ENCODE results near the gene IGDCC3. TPM values are rescaled to one million over a fixed set of nuclear protein-coding genes. Genes with fewer than 3 reads are reported as not detected.

IGDCC3 gene
- total RNA-seq, 1 donor from 2014 or later, result not detected

DNA sequence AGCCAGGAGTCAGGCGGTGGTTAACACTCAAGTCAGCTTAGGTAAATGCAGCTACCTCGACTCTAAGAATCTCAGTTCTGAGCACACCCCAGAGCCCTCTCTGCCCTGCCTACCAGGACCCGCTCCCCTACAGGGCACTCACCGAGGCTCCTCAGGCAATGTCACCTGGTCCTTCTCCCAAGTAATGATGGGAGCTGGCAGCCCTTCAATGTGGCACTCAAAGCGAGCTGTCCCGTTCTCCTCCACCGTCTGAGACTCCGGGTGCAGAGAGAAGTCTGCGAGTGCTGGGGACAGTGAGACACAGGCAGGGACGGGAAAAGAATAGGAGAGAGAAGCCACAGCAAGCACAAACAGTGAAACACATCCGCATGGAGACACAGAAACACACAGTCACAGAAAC, 32.2 kb upstream of the IGDCC3 start:
- no peak for DNase-seq
- intact Hi-C loops (cut with DNase I), result no loop called here
- Histone ChIP-seq H3K27ac (no peak overlapping the region), H3K27me3 (ENCODE audit: low read depth) (peaks cover 6% of the 10 kb centered on the region), H3K4me1 (no peaks in the 10 kb centered on the region), H3K4me3 (no peak overlapping the region), H3K36me3 (no peaks in the 10 kb centered on the region), H3K9me3 (no peaks in the 10 kb centered on the region)
- TF ChIP-seq, protein P1, sequence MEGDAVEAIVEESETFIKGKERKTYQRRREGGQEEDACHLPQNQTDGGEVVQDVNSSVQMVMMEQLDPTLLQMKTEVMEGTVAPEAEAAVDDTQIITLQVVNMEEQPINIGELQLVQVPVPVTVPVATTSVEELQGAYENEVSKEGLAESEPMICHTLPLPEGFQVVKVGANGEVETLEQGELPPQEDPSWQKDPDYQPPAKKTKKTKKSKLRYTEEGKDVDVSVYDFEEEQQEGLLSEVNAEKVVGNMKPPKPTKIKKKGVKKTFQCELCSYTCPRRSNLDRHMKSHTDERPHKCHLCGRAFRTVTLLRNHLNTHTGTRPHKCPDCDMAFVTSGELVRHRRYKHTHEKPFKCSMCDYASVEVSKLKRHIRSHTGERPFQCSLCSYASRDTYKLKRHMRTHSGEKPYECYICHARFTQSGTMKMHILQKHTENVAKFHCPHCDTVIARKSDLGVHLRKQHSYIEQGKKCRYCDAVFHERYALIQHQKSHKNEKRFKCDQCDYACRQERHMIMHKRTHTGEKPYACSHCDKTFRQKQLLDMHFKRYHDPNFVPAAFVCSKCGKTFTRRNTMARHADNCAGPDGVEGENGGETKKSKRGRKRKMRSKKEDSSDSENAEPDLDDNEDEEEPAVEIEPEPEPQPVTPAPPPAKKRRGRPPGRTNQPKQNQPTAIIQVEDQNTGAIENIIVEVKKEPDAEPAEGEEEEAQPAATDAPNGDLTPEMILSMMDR (IDR thresholded peaks at IDR 0.05), result no peak
- peak in 1 of 2 donors; percentile 21 for ATAC-seq

DNA sequence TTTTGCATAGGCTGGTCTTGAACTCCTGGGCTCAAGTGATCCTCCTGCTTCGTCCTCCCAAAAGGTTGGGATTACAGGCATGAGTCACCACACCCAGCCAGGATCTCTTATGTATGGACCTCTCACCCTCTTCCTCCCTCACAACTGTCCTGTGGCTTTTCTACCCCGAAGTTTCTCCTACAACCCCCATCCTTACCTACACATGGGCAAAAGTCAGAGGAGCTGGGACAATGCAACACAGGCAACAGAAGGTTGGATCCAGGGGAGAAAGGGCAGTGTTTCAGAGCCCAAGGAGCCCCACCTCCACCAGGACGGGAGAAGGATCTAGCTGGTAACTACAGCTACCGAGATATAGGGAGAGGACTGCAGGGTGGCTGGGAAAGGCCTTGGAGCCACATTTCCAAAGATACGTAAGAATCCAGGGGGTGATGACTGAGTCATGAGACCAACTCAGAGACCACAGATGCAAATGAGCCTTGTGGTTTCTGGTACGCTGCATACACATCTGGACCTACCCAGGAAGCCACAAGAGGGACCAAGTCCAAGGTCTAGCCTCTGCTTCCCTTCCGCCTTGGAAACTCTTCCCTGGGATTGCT, 31.3 kb upstream of the IGDCC3 start:
- Histone ChIP-seq H3K27me3 (ENCODE audit: low read depth) (peaks cover 6% of the 10 kb centered on the region), H3K4me1 (no peaks in the 10 kb centered on the region), H3K36me3 (no peaks in the 10 kb centered on the region), H3K4me3 (no peak overlapping the region), H3K27ac (no peak overlapping the region), H3K9me3 (no peaks in the 10 kb centered on the region)
- intact Hi-C loops (cut with DNase I), result no loop called here
- DNase-seq, result no peak
- TF ChIP-seq, protein P1 (IDR thresholded peaks at IDR 0.05), result no peak
- peak in 1 of 2 donors; percentile 12 for ATAC-seq

DNA sequence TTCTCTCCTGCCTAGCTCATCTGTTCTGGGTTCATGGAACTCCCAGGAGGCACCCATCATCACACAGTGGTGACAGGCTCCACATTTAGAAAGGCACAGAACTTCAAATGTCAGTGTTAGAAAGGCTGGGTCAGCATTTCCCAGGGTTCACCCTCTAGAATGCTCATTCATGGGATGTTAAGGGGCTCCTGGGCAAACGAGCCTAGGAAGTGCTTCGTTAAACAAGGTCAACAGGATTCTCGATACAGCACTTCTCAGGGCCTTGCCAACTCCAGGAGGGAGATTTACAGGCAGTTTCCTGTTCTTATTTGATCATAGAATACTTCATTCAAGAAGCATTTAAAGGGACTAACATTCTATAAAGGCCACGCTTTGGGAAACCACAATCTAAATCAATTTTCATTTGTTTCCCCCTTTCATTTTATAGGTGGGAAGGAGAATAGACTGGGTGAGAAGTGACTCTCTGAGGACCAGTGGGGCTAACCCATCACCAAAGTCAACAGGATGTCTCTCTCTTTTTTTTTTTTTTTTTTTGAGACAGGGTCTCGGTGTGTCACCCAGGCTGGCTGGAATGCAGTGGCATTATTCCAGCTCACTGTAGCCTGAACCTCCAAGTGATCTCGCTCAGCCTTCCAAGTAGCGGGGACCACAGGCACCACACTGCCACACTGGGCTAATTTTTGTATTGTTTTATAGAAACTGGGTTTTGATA, 30.7 kb upstream of the IGDCC3 start:
- Histone ChIP-seq H3K36me3 (no peaks in the 10 kb centered on the region), H3K4me3 (no peak overlapping the region), H3K4me1 (no peaks in the 10 kb centered on the region), H3K27ac (no peak overlapping the region), H3K9me3 (no peaks in the 10 kb centered on the region), H3K27me3 (ENCODE audit: low read depth) (peaks cover 8% of the 10 kb centered on the region)
- ATAC-seq (peak in 1 of 2 donors; percentile 33), DNase-seq (no peak)
- TF ChIP-seq, protein P1 (IDR thresholded peaks at IDR 0.05), result no peak
- intact Hi-C loops (cut with DNase I), result no loop called here

DNA sequence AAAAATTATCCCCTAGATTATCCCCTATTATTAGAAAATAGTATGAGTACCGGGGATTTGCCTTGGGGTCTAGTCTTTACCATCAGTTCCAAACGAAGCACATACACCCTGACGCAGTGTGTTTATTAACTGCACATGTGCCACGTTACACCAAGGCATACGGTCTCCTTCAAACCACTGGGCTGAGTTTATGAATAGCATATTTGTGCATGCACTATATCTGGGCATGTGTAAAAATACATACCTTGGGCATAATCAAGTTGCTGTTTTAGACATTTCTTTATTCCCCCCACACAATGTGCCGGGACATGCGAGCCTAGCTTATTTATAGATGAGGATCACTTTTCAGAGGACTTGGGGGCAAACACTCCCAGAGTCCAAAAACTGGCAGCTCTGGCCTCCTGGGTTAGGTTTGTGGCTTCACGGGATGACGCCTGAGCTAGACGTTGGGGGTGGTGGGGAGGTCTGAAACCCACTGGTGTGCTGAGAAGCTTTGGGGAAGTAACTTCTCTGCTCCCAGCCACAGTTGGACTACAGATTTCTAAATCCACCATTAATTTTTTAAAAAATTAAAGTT, 28.7 kb upstream of the IGDCC3 start:
- DNase-seq, result no peak
- peaks cover 23% of the 10 kb centered on the region for H3K27me3 ChIP-seq (ENCODE audit: low read depth)
- intact Hi-C loops (cut with DNase I), result no loop called here
- H3K4me3 ChIP-seq, result no peak overlapping the region
- no peaks in the 10 kb centered on the region for H3K9me3 ChIP-seq
- no peak for ATAC-seq
- H3K36me3 ChIP-seq, result no peaks in the 10 kb centered on the region
- no peak overlapping the region for H3K27ac ChIP-seq
- TF ChIP-seq, protein P1 (IDR thresholded peaks at IDR 0.05), result no peak
- H3K4me1 ChIP-seq, result no peaks in the 10 kb centered on the region

DNA sequence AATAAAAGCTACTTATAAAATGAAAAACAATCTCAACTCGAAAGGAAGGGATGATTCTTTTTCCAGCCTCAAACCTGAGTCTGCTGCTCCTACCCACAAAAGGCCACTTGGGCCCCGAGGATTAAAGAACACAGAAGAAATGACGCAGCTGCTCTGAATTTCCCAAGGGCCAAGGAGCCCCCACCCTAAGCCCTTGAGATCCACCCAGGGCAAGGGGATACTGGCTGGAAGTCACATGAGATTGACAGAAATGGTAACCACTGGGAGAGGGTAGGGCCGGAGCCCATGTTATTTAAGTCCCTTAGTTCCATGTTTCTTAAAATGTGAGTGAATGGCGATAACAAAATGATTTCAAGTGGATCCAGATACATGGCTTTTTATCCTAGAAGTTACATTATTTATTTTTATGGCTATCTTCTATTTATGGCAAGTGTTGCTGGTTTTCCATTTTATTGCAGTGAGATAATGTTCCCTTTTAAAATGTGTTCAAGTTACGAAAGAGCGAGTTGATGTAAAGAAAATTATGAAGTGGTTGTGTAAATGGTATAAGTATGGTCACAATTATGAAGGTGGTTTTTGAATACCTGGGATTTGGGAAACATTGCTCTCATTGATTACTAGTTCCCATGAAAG, 28.1 kb upstream of the IGDCC3 start:
- TF ChIP-seq, protein P1 (IDR thresholded peaks at IDR 0.05), result no peak
- H3K27me3 ChIP-seq (ENCODE audit: low read depth), result peaks cover 23% of the 10 kb centered on the region
- no peak for DNase-seq
- H3K4me1 ChIP-seq, result no peaks in the 10 kb centered on the region
- no peaks in the 10 kb centered on the region for H3K9me3 ChIP-seq
- H3K36me3 ChIP-seq, result no peaks in the 10 kb centered on the region
- H3K27ac ChIP-seq, result no peak overlapping the region
- no peak overlapping the region for H3K4me3 ChIP-seq
- intact Hi-C loops (cut with DNase I), result no loop called here
- no peak for ATAC-seq

Data from lower lobe of right lung (tissue), 2 donors.